GM21367 (cell line): ENCODE data around the gene PLBD2.

Experiments
- ATAC-seq: cut with Tn5 transposase; IDR thresholded peaks from one replicate; pipeline ENCODE4 v1.9.1; 2021; ENCODE audit not compliant: unreplicated experiment

Gene PLBD2

DNA sequence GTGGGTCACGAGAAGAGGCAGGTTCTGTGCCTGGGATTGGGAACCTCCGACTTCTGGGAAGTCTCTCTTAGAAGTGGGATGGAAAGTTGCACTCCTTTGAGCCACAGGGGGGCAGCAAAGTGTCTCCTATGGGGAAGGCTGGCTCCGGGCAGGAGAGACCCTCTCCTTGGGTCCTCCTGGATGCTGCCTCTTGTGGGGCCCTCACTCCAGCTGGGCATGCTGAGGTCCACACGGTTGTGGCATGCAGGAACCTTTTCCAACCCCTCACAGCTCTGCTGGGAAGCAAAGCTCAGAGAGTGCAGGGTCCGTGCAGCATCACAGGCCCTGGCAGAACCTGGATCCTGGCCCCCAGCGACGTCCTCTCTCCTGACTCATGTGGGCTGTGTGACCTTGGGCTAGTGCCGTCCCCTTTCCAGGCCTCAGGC, 81.2 kb downstream of the PLBD2 start:
- ATAC-seq: no peak

DNA sequence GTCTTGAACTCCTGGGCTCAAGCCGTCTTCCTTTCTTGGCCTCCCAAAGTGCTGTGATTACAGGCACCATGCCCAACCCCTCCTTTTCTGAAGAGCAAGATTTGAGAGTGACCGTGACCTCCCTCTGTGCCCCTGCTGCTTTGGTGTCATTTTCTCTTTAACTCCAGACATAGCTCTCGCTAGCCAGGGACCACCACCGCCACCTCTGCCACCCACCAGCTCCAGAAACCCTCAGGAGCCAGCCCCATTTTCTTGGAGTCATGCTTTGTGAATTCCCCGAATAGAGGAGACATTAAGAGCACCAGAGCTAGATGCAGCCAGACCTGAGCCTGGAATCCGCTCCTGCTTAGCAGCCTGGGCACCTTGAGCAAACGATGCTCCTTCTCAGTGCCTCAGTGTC, 81.9 kb downstream of the PLBD2 start:
- no peak for ATAC-seq
